HCT116 (cell line): Measurements from ENCODE around the gene OPRL1. TPM values are rescaled to one million over a fixed set of nuclear protein-coding genes. Genes with fewer than 3 reads are reported as not detected.

Source experiments
- ATAC-seq: fragments of 200-7000 bp; cut with Tn5 transposase; 2 replicates; pipeline ENCODE4 v1.9.1; 2020; ENCODE audit warnings: mild to moderate bottlenecking, moderate library complexity
- BruUV-seq: library from RNA; stranded (reverse); fragments of 400-500 nt; replicated peaks from 2 replicates; lab custom pipeline; 2021; lab: Mats Ljungman, UMichigan
- CTCF ChIA-PET: fragments of 300-600 bp; sonication (Branson Sonifier 250); formaldehyde crosslinking; loops from one replicate; lab custom pipeline; 2021; ENCODE audit warnings: antibody characterized with exemption; lab: Charles Lee
- POLR2A ChIA-PET: fragments of 300-600, 350-600 bp; sonication (Branson Sonifier 250); formaldehyde crosslinking; loops from one replicate; lab custom pipeline; 2021; ENCODE audit warnings: antibody characterized with exemption; lab: Charles Lee
- RAD21 ChIA-PET, 2 experiments: fragments of 300-600 bp; sonication (Branson Sonifier 250); formaldehyde crosslinking; loops; one replicate each; lab custom pipeline; 2023; ENCODE audit warnings: low total read pairs in 2 of 2; ENCODE audit not compliant: uncharacterized antibody in 2 of 2, unreplicated experiment in 2 of 2, low non-redundant PET in 1 of 2; lab: Charles Lee
- DNase-seq: peaks from one replicate; pipeline ENCODE4 v3.0.0-alpha.2; 2010; ENCODE audit warnings: low read depth, low spot score
- H2AFZ ChIP-seq: fragments of 200-600 bp; shearing (Covaris generic), sonication (generic); 2 replicates; pipeline ENCODE4 v1.6.1; 2017; ENCODE audit warnings: low read depth, mixed run types, mixed read lengths, antibody characterized with exemption, low read length; ENCODE audit not compliant: poor library complexity, severe bottlenecking
- H3K27ac ChIP-seq: 2 replicates; pipeline ENCODE4 v1.5.1; 2012; ENCODE audit warnings: low read depth, low read length
- H3K27me3 ChIP-seq: fragments of 200-600 bp; sonication (generic); 2 replicates; pipeline ENCODE4 v1.6.1; 2016; ENCODE audit warnings: mixed run types, low read length, mixed read lengths; ENCODE audit not compliant: insufficient read depth
- H3K36me3 ChIP-seq, 2 experiments: fragments of 200-500 bp in 1 of 2; fragments of 200-600 bp in 1 of 2; sonication (Bioruptor generic) in 1 of 2; sonication (generic) in 1 of 2; 2 replicates each; pipeline versions ENCODE4 v1.5.1 to v1.6.1; 2014 to 2016; ENCODE audit warnings: low read length in 2 of 2, inconsistent platforms in 1 of 2, mixed read lengths in 1 of 2, mixed run types in 1 of 2; ENCODE audit not compliant: insufficient read depth in 2 of 2, control insufficient read depth in 1 of 2
- H3K4me1 ChIP-seq, 2 experiments: fragments of 200-600 bp in 1 of 2; sonication (generic) in 1 of 2; 2 replicates each; pipeline versions ENCODE4 v1.5.1 to v1.6.1; 2012 to 2017; ENCODE audit warnings: low read length in 2 of 2, inconsistent platforms in 1 of 2, mild to moderate bottlenecking in 1 of 2, mixed read lengths in 1 of 2, mixed run types in 1 of 2, moderate library complexity in 1 of 2; ENCODE audit not compliant: insufficient read depth in 2 of 2, control insufficient read depth in 1 of 2
- H3K4me2 ChIP-seq: fragments of 200-600 bp; sonication (generic); 2 replicates; pipeline ENCODE4 v1.6.1; 2017; ENCODE audit warnings: mixed run types, low read length, mixed read lengths
- H3K4me3 ChIP-seq, 2 experiments: fragments of 200-600 bp in 1 of 2; sonication (generic) in 1 of 2; replicated peaks in 1 of 2; 2 replicates each; pipeline ENCODE4 v1.5.1; 2011 to 2016; ENCODE audit warnings: low read length in 2 of 2, control low read depth in 1 of 2, low read depth in 1 of 2, mild to moderate bottlenecking in 1 of 2, mixed read lengths in 1 of 2, mixed run types in 1 of 2
- H3K79me2 ChIP-seq: fragments of 200-600 bp; sonication (generic); 2 replicates; pipeline ENCODE4 v1.6.1; 2017; ENCODE audit warnings: mild to moderate bottlenecking, mixed run types, low read length, moderate library complexity, mixed read lengths; ENCODE audit not compliant: insufficient read depth
- H3K9ac ChIP-seq: fragments of 200-600 bp; sonication (generic); 2 replicates; pipeline ENCODE4 v1.6.1; 2016; ENCODE audit warnings: low read length, mixed read lengths
- H3K9me2 ChIP-seq: fragments of 200-600 bp; sonication (generic), shearing (Covaris generic); 2 replicates; pipeline ENCODE4 v1.6.1; 2017; ENCODE audit warnings: mixed run types, mild to moderate bottlenecking, moderate library complexity; ENCODE audit not compliant: insufficient read depth
- H3K9me3 ChIP-seq, 2 experiments: fragments of 200-500 bp in 1 of 2; fragments of 200-600 bp in 1 of 2; sonication (Bioruptor generic) in 1 of 2; sonication (generic) in 1 of 2; 2 replicates each; pipeline ENCODE4 v1.6.1; 2014 to 2017; ENCODE audit warnings: low read length in 2 of 2, mixed read lengths in 2 of 2, inconsistent platforms in 1 of 2, low read depth in 1 of 2, mild to moderate bottlenecking in 1 of 2, mixed run types in 1 of 2, moderate library complexity in 1 of 2; ENCODE audit not compliant: control insufficient read depth in 1 of 2, insufficient read depth in 1 of 2
- H4K20me1 ChIP-seq: fragments of 200-600 bp; sonication (generic), shearing (Covaris generic); 2 replicates; pipeline ENCODE4 v1.6.1; 2017; ENCODE audit warnings: mixed run types, mild to moderate bottlenecking, moderate library complexity; ENCODE audit not compliant: insufficient read depth
- ATF3 ChIP-seq: IDR thresholded peaks from 2 replicates; pipeline ENCODE4 v1.6.1; 2012
- CEBPB ChIP-seq: IDR thresholded peaks from 2 replicates; pipeline ENCODE4 v1.6.1; 2012; ENCODE audit warnings: low read depth
- CTCF ChIP-seq, 3 experiments: fragments of 200-600 bp in 1 of 3; sonication (generic) in 1 of 3; IDR thresholded peaks in 2 of 3; conservative IDR thresholded peaks in 1 of 3; 2 replicates each; pipeline ENCODE4 v1.5.1; 2012 to 2017; ENCODE audit warnings: low read depth in 2 of 3, low read length in 2 of 3, antibody characterized with exemption in 1 of 3, borderline replicate concordance in 1 of 3, control low read depth in 1 of 3, mild to moderate bottlenecking in 1 of 3, mixed read lengths in 1 of 3, mixed run types in 1 of 3, moderate library complexity in 1 of 3; ENCODE audit not compliant: insufficient read depth in 1 of 3
- ELF1 ChIP-seq: IDR thresholded peaks from 2 replicates; pipeline ENCODE4 v1.6.1; 2012; ENCODE audit warnings: low read depth, borderline replicate concordance
- JUND ChIP-seq: IDR thresholded peaks from 2 replicates; pipeline ENCODE4 v1.6.1; 2012
- POLR2A ChIP-seq: IDR thresholded peaks from 2 replicates; pipeline ENCODE4 v1.7.0; 2011; ENCODE audit warnings: borderline replicate concordance; ENCODE audit not compliant: insufficient read depth, insufficient read length; ENCODE audit errors: extremely low read depth
- RAD21 ChIP-seq: IDR thresholded peaks from 2 replicates; pipeline ENCODE4 v1.6.1; 2012; ENCODE audit warnings: low read depth, mild to moderate bottlenecking
- REST ChIP-seq: IDR thresholded peaks from 2 replicates; pipeline ENCODE4 v1.6.1; 2012; ENCODE audit warnings: low read depth
- SRF ChIP-seq: IDR thresholded peaks from 2 replicates; pipeline ENCODE4 v1.6.1; 2012; ENCODE audit warnings: low read depth
- ZBTB33 ChIP-seq: IDR thresholded peaks from 2 replicates; pipeline ENCODE4 v1.6.1; 2011; ENCODE audit warnings: mild to moderate bottlenecking, low read length, moderate library complexity; ENCODE audit not compliant: insufficient replicate concordance; ENCODE audit errors: extremely low read depth
- intact Hi-C: fragments of 100-400 bp; cut with micrococcal nuclease; formaldehyde crosslinking; loops from 2 replicates; pipeline ENCODE4 v1.10.0; 2022
- total RNA-seq: library from RNA; stranded (reverse); gene quantifications from one replicate; pipeline ENCODE4 v1.2.1, GENCODE V29; 2021; ENCODE audit not compliant: unreplicated experiment

The OPRL1 gene
- total RNA-seq, 1 experiment from 2014 or later: 1.6 TPM

- no peaks in the 10 kb centered on the region for H3K36me3 ChIP-seq
- POLR2A ChIA-PET: interaction anchor here (1.4 to 2.2 kb wide), 2 partner anchors 9 to 10 kb away, joined by 3 to 7 read pairs; partner anchors contain the start of gene TCEA2
- no peaks in the 10 kb centered on the region for H3K27me3 ChIP-seq
- no peaks in the 10 kb centered on the region for H4K20me1 ChIP-seq
- no peak overlapping the region for H3K9ac ChIP-seq
- H3K9me3 ChIP-seq: no peaks in the 10 kb centered on the region
- no peaks in the 10 kb centered on the region for H3K79me2 ChIP-seq
- TF ChIP-seq ATF3: no peak
- no peak for TF ChIP-seq JUND
- TF ChIP-seq POLR2A: no peak
- TF ChIP-seq SRF: no peak
- TF ChIP-seq CTCF (IDR thresholded peaks at IDR 0.05 in 2 of 3, conservative IDR thresholded peaks at IDR 0.05 in 1 of 3; ENCODE audit: borderline replicate concordance in 1 of 3, insufficient read depth in 1 of 3, low read depth in 2 of 3, low read length in 2 of 3): no peak
- no peak for TF ChIP-seq ELF1
- no peak for TF ChIP-seq ZBTB33
- no peak for TF ChIP-seq CEBPB
- no peak for TF ChIP-seq REST
- TF ChIP-seq RAD21: no peak
- intact Hi-C loops: loop anchor here (10.0 kb wide), 1 partner anchor 348 kb away; the partner anchor contains the start of genes ARFRP1 and ZGPAT
- DNase-seq (no peak), ATAC-seq (no peak)
- RAD21 ChIA-PET: no interaction called here
- no peaks in the 10 kb centered on the region for H3K9me2 ChIP-seq
- H3K4me1 ChIP-seq: peaks cover 16 to 43% of the 10 kb centered on the region in 2 experiments
- no peak overlapping the region for H3K27ac ChIP-seq
- no peak overlapping the region for H3K4me2 ChIP-seq
- CTCF ChIA-PET: interaction anchor here (1.4 to 2.9 kb wide), 3 partner anchors 9 to 73 kb away, joined by 4 to 35 read pairs (median 13); partner anchors contain the start of gene PRPF6
- H2AFZ ChIP-seq: no peak overlapping the region
- no TSS peak for BruUV-seq
- no peak overlapping the region for H3K4me3 ChIP-seq
Observed at GRCh38 chr20:64052987-64053840, 26.7 kb upstream of the OPRL1 start.
